CD4-positive, alpha-beta T cell treated with Interleukin-6 for 4 hours (primary cell): Measurements from ENCODE around the gene LSS.
"Not testable (repeated sequence)": the region's sequence is repeated elsewhere in the genome, so short reads cannot be mapped to it uniquely, and the experiment has no call there.

Experiments
- DNase-seq: peaks from one replicate; pipeline ENCODE4 v3.0.0-alpha.2; 2020; ENCODE audit warnings: mixed read lengths

The LSS gene

DNA sequence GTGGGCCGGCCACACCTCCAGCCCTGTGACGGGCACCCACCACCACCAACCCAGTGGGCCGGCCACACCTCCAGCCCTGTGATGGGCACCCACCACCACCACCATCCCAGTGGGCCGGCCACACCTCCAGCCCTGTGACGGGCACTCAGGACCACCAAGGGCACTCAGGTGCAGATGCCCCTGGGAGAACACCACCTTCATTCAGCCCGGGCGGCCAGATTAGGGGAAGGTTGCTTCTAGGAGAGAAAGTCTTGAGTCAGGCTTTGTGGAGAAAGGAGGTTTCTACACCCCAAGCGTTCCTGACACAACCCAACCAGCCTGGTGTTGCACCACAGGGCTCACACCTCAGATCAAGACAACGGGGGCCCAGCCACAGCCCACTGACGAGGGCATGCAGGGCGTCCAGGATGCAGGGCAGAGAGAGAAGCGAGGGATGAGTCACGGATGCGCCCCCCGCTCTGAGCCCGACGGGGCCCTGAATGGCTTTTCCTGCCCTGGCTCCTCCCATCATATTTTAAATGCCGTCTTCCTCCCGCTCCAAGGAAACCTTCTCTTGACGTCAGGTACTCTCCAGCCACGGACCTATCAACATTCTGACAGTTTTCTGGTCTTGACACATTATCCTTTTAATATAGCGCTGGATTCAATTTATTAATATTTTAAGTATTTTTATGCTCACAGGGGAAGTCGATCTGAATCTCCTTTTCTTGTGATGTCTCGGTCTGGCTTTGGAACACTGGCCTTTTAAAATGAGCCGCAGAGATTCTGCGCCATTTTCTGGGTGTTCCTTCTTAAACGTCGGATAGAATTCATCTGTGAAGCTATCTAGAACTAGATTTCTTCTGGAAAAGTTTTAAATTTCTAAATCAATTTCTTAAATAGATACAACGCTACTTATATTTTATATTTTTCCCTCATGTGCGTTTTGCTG is 43.7 kb downstream of the LSS start:
- peak; percentile 70 for DNase-seq

DNA sequence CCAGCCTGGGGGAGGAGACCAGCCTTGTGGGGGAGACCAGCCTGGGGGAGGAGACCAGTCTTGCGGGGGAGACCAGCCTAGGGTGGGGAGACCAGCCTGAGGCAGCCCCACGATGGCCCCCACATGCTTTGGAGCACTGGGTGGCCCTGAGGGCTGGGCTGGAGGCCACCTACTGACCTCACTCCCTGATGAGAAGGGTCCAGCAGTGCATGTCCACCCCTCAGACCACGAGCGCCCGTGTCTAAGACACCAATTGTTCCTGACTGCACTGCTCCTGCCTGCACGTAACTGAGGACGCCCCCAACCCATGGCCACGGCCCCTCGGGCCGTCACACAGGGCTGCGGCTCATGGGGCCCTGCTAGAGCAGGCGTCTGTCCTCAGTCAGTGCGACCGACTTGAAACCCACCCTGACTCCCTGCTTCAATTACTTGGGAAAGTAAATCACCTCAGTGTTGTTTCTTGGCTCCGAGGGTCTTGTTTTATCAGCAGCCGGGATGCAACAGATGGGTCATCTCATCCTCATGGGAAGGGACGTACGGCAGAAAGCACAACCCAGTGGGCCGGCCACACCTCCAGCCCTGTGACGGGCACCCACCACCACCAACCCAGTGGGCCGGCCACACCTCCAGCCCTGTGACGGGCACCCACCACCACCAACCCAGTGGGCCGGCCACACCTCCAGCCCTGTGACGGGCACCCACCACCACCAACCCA is 44.5 kb downstream of the LSS start, which contains the start of gene SPATC1L:
Gene SPATC1L (minus strand): TSS at position 550 of the 715 bp plus-strand sequence. CDS start 1,643 bp downstream, outside the sequence.
- peak; percentile 51 for DNase-seq

DNA sequence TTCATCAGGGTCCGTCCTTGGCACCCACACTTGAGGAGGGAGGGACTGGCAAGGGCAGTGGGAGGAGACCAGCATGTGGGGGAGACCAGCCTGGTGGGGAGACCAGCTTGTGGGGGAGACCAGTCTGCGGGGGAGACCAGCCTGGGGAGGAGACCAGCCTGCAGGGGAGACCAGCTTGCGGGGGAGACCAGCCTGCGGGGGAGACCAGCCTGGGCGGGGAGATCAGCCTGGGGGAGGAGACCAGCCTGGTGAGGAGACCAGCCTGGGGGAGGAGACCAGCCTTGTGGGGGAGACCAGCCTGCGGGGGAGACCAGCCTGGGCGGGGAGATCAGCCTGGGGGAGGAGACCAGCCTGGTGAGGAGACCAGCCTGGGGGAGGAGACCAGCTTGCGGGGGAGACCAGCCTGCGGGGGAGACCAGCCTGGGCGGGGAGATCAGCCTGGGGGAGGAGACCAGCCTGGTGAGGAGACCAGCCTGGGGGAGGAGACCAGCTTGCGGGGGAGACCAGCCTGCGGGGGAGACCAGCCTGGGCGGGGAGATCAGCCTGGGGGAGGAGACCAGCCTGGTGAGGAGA is 45.2 kb downstream of the LSS start:
- DNase-seq = not testable (repeated sequence)

DNA sequence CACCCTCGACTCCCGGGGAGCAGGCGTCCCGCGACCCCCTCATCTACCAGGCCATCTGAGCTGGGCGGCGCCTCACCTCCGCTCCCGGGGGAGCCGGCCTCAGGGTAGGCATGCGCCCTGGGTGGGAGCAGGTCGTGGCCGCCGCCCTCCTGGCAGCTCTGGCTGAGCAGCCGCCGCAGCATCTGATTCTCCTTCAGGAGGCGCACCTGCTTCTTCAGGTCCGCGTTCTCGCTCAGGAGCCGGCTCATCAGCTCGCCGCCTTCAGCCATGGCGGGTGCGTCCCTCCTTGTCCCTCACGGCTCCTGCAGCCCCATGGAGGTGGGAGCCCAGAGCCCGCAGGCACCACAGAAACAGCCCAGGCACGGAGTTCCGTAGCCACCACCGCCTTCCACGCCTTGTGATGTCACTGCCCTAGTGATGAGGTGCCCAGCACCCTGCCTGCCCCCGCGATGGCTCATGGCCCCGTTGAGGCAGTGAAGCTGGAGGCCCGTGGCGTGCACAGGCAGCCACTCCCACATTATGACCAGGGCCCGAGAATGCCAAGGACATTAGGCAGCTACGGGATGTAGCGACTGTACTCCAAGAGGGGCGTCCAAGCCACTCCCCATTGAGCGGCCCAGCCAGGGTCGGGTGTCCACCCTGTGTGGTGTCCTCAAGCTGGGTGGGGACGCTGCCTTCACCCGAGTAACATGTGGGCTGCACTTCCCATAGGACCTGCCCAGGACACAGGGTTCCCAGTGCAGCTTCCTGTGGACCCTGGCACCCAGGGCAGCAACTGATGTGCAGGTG is 45.8 kb downstream of the LSS start:
- DNase-seq = no peak

DNA sequence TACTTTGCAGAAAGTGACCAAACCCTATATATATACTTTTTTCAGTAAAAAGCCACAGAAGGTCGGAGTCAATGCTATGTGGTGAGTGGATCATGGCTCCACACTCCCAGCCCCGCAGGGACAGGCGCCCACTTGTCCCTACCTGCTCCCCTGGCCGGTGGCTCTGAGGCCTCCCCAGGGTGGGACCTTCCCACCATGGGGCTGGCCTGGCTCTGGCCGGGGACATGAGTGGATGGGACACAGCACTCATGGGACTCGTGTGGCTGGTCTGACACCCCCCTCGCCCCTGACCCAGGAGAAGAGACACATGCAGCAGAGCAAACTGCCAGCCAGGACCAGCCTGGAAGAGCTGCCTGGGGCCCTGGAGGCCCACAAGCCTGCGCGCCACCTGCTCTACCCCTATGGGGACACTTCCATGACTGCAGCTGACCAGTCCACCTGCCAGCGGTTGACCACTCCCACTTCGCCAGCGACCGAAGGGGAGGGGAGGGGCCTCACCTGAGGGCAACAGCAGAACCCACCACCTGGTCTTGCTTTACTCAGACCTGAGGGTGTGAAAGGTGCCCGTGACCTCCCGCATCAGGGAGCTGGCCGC is 46.5 kb downstream of the LSS start:
- DNase-seq = no peak

DNA sequence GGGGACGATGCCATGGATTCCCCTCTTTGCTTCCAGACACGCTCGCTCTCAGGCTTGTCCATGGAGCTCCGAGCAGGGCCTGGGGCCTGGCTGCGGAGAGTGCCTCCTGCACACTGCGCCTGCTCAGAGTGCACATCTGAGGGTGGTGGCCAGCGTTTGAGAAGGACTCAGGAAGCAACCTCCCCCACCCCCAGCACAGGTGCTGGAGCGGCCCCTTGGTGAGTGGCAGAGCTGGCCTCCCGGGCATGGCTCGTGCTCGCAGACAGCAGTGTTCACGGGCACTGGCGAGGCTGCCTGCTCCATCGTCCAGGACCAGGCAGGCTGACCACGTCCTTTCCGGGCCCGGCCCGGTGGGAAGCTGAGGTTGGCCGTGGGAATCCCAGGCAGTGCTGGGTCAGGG is 47.1 kb downstream of the LSS start:
- no peak for DNase-seq

DNA sequence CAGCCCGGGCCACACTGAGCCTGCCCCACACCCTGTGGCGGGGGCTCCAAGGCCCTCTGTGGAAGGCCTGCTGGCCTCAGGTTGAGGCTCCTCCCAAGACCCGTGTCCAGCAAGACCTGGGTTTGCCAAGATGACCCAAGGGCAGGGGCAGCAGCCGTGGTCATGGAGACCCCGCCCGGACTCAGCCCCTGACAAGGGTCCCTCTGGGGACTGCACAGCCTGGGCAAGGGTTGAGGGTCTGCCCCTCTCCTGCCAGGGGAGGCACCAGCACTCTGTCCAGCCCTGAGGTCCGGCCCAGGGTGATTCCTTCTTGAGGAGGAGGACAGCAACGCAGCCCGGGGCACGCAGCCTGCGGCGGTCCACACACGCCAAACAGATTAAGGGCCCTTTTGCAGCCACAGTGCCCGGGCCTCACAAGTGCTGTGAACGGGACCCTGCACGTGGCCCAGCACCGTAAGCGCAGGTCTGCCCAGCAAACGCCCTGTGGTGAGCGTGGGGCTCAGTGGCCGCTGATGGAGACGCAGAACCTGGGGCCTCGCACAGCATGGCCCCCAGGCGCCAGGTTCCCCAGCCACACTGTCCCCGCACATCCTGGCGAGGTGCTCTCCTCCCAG is 47.7 kb downstream of the LSS start:
- no peak for DNase-seq

DNA sequence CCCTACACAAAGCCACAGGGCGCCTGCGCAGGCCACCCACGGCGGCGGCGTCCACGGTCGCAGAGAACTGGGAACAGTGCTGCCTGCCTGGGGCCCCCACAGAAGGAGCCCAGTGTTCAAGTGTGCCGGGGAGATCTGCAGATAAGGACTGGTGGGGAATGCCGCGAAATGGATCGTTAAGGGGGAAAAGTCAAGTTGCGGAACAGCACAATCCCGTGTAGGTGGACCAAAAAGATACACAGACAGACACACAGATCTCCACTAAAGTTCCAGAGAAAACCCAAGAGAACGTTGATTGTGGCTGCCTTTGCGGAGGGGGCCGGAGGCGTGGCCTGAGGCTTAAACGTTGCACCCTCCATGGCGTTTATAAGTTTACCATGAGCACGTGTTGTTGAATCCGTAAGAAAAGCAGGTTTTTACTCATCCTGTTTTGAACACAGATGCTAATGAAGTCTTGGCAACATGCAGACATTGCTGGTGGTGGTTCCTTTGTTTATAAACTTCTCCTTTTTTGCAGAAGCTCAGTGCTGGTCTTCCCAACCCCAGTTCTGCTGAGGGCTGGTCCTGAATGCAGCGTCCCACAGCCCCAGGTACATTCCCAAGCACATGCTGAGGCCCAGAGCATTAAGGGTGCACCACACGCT is 48.4 kb downstream of the LSS start:
- no peak for DNase-seq

DNA sequence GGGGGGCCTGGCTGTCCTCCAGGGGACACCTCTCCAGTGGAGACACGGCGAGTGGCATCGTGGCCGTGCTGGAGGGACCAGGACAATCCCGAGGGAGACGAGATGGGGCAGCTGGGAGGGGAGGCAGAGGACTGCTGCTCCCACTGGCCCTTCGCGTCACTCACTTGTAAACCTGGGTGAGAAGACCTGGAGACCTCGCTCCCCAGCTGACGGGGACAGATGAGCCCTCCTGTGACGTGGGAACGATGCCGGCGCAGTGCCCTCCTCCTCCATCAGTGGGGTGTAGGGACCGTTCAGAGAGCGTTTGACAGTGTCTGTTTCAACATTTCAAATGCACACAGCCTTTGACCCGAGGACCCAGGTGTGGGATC is 48.9 kb downstream of the LSS start:
- no peak for DNase-seq

DNA sequence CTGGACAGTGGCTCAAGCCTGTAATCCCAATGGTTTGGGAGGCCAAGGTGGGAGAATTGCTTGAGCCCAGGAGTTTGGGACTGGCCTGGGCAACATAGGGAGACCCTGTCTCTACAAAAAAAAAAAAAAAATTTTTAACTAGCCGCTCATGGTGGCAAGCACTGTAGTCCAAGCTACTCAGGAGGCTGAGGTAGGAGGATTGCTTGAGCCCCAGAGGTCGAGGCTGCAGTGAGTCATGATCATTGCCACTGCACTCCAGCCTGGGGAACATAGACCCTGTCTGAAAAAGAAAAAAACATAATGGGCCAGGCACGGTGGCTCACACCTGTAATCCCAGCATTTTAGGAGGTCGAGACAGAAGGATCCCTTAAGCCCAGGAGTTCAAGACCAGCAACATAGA is 49.6 kb downstream of the LSS start:
- DNase-seq = no peak

DNA sequence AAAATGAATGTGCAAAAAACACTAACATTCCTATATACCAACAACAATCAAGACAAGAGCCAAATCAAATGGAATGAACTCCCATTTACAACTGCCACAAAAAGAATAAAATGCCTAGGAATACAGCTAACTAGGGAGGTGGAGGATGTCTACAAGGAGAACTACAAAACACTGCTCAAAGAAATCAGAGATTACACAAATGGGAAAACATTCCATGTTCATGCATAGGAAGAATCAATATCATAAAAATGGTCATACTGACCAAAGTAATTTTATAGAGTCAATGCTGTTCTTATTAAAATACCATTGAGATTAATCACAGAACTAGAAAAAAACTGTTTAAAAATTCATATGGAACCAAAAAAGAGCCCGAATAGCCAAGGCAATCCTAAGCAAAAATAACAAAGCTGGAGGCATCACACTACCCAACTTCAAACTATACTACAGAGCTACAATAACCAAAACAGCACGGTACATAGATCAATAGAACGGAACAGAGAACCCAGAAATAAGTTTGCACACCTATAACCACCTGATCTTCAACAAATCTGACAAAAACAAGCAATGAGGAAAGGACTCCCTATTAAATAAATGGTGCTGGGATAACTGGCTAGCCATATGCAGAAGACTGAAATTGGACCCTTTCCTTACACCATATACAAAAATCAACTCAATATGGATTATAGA is 52.0 kb downstream of the LSS start:
- DNase-seq = not testable (repeated sequence)

DNA sequence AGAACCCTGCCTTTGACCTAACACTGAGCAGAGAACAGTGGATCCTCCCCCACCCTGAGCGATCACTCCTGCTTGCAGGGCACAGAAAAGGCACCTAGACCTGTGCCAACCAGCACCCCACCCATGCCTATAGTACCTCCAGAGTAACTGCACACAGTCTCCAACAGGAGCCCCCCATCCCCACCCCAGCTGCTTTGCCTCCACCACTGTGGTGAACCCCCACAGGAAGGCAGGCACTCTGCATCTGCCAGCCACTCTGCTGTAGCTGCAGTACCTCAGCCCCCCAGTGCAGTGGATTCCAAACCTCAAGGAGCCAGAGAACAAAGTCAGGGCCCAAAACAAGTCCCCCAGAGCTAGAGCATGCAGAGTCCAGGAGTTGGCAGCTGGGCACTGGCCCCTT is 55.0 kb downstream of the LSS start:
- DNase-seq = no peak

DNA sequence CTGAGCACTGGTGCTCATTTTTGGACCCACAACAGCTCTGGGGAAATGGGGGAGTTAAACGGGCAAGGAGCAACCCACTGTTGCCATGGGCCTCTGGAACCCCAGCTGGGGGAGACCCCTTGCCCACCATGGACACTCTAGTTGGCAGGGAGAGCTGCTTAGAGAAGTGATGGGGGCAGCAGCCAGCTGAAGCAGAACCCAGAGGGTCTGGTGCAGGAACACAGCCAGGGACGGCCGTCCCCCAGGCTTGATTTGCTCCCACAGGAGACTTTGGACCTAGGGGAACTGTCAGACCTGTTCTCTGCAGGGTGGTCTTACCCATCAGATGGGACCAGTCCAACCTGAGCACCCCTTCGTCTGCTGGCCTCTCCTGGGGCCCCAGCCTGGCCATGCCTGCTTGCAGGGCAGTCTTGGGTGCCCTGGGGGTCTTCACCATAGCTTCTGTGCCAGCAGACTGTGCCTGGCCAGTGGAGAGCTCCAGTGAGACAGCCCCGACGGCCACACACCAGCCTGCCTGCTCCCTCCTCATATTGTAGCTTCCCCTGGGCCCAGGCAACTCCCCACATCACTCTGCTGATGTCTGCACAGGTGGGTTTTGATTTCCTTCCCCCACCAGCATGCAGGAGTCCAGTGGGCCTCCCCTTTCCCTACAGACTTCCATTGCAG is 55.6 kb downstream of the LSS start:
- DNase-seq = no peak

DNA sequence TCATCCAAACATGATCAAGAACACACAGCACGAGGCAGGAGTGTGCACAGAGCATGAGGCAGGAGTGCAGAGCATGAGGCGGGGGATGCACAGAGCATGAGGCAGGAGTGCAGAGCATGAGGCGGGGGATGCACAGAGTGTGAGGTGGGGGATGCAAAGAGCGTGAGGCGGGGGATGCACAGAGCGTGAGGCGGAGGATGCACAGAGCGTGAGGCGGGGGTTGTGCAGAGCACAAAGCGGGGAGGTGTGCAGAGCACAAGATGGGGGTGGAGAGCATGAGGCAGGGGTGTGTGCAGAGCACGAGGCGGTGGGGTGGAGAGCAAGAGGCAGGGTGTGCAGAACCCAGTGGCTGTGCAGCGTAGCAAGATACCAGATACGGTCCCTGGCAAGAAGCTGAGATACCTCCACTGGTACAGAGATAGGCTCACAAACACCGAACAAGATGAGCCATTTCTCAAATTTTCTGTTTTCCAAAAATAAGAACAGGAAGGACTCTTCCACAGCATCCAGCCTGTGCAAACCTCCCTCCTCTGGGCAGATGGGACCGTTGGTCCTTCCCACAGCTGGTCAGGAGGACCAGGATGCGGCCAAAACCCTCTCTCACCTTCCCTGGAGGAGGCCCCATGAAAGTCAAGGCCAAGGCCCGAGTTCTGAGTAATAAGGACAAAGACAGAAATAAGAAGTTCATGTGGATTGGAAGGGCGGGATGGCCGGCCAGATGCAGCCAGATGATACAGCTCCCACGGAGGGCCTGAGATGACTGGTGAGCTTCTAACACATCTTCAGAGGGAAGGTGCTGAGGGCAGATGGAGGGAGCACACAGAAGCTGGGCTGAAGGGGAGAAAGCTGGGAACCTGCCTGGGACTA is 56.3 kb downstream of the LSS start:
- DNase-seq = no peak

DNA sequence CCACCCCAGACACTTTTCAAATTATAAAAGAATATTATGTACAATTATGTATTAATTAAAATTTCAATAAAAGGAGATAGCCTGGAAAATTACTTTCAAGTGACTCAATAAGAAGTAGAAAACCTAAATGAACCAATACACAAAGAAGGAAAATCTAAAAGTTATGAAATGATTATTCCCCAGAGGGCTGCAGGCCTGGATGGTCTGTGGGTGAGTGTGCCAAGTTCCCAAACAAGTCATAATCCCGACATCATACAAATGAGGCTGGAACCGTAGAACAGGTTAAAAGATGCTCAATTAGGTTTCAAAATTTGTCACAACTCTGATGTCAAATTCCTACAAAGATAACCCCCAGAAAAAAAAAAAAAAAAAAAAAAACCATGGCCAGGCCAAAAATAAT is 57.0 kb downstream of the LSS start:
- no peak for DNase-seq

DNA sequence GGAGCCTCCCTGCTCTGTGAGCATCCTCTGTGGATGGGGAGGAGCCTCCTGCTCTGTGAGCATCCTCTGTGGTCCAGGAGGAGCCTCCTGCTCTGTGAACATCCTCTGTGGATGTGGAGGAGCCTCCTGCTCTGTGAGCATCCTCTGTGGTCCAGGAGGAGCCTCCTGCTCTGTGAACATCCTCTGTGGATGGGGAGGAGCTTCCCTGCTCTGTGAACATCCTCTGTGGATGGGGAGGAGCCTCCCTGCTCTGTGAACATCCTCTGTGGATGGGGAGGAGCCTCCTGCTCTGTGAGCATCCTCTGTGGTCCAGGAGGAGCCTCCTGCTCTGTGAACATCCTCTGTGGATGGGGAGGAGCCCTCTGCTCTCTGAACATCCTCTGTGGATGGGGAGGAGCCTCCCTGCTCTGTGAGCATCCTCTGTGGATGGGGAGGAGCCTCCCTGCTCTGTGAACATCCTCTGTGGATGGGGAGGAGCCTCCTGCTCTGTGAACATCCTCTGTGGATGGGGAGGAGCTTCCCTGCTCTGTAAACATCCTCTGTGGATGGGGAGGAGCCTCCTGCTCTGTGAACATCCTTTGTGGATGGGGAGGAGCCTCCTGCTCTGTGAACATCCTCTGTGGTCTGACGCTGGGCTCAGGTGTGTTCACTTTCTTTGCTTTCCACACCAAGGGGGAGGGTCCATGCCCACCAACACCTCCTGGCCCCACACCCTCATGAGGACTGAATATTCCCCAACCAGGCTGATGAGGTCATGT is 58.0 kb downstream of the LSS start:
- DNase-seq = peak; percentile 57

DNA sequence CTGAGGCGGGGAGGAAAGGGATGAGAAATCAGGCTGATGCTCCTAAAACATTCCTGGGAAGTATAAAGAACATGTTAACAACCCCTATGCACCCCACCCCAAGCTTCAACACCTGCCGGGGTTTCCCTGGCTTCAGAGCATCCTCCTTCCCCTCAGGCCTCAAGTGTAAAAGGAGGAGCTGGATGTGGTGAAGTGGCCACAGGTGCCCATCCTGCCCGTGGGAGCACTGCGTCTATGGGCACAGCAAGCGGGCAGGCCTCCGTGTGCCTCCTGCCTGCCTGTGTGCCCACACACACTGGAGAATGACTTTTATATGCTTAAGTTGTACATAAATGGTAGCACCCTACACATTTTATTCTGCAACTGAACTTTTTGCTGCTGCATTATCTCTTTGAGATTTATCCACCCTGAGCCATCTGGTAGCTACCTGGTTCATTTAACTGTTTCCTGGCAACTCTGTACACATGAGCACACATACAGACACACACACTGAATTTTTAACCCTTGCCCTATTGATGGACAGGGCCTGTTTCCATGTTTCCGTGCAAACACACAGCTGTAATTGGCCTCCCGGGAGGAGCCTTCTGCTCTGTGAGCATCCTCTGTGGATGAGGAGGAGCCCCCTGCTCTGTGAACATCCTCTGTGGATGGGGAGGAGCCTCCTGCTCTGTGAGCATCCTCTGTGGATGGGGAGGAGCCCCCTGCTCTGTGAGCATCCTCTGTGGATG is 59.8 kb downstream of the LSS start:
- no peak for DNase-seq

DNA sequence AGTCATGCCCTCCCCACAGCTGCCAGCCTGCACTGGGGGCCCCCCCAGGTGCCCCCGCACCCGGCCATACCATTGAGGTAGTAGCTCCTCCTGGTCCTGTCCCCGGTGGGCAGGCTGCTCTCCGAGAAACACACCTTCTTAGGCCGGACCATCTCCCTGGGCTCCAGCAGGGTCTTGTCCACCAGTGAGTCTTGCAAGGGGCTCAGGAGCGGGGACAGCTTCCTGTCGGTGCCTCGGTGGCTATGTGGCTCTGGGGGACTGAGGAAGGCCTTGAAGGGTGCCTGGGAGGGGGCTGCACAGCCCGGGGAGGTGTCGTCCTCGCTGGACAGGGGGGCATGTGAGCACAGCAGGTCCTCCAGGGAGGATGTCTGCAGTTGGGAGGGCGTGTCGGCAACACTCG is 60.3 kb downstream of the LSS start:
- no peak for DNase-seq
